Trophoblast cell (in vitro differentiated cells and primary cell): Measurements from ENCODE around the gene IVNS1ABP.

ENCODE experiments used
- DNase-seq, 2 donors: peaks; one replicate each; pipeline ENCODE4 v3.0.0-alpha.2; 2016
- H2AFZ ChIP-seq: 2 replicates; pipeline ENCODE4 v1.6.1; 2013; ENCODE audit warnings: low read length, moderate library complexity, mild to moderate bottlenecking; ENCODE audit not compliant: insufficient read depth, poor library complexity
- H2AK5ac ChIP-seq: 2 replicates; pipeline ENCODE4 v1.6.1; 2013; ENCODE audit warnings: mild to moderate bottlenecking, low read length
- H2BK120ac ChIP-seq: 2 replicates; pipeline ENCODE4 v1.6.1; 2013; ENCODE audit warnings: low read length, mild to moderate bottlenecking, moderate library complexity; ENCODE audit not compliant: insufficient read depth, poor library complexity
- H2BK12ac ChIP-seq: 2 replicates; pipeline ENCODE4 v1.6.1; 2013; ENCODE audit warnings: mild to moderate bottlenecking, low read length, moderate library complexity
- H2BK5ac ChIP-seq: 2 replicates; pipeline ENCODE4 v1.6.1; 2013; ENCODE audit warnings: low read length, low read depth, moderate library complexity, mild to moderate bottlenecking; ENCODE audit not compliant: poor library complexity
- H3K14ac ChIP-seq: 2 replicates; pipeline ENCODE4 v1.6.1; 2013; ENCODE audit warnings: mild to moderate bottlenecking, low read length
- H3K18ac ChIP-seq: 2 replicates; pipeline ENCODE4 v1.6.1; 2013; ENCODE audit warnings: mild to moderate bottlenecking, low read length
- H3K23ac ChIP-seq: 2 replicates; pipeline ENCODE4 v1.6.1; 2013; ENCODE audit warnings: low read length
- H3K27ac ChIP-seq: 2 replicates; pipeline ENCODE4 v1.5.1; 2013; ENCODE audit warnings: low read depth, mild to moderate bottlenecking, inconsistent platforms, low read length, moderate library complexity
- H3K27me3 ChIP-seq: 2 replicates; pipeline ENCODE4 v1.6.1; 2013; ENCODE audit warnings: inconsistent platforms, mild to moderate bottlenecking, low read length, moderate library complexity; ENCODE audit not compliant: insufficient read depth
- H3K36me3 ChIP-seq, 2 experiments: 1 replicate in 1 of 2; 2 replicates in 1 of 2; pipeline ENCODE4 v1.6.1; 2013; ENCODE audit warnings: low read length in 2 of 2, mild to moderate bottlenecking in 2 of 2, moderate library complexity in 1 of 2; ENCODE audit not compliant: insufficient read depth in 2 of 2, control insufficient read depth in 1 of 2
- H3K4ac ChIP-seq: 2 replicates; pipeline ENCODE4 v1.6.1; 2013; ENCODE audit warnings: low read depth, mild to moderate bottlenecking, low read length, moderate library complexity
- H3K4me1 ChIP-seq, 2 experiments: 1 replicate in 1 of 2; 2 replicates in 1 of 2; pipeline ENCODE4 v1.6.1; 2013; ENCODE audit warnings: low read length in 2 of 2, mild to moderate bottlenecking in 2 of 2, moderate library complexity in 1 of 2; ENCODE audit not compliant: insufficient read depth in 2 of 2, control insufficient read depth in 1 of 2
- H3K4me2 ChIP-seq: 2 replicates; pipeline ENCODE4 v1.6.1; 2013; ENCODE audit warnings: inconsistent platforms, mild to moderate bottlenecking, low read length, moderate library complexity
- H3K4me3 ChIP-seq: 2 replicates; pipeline ENCODE4 v1.5.1; 2013; ENCODE audit warnings: mild to moderate bottlenecking, low read depth, low read length, inconsistent platforms
- H3K79me1 ChIP-seq: one replicate; pipeline ENCODE4 v1.6.1; 2013; ENCODE audit warnings: low read length
- H3K79me2 ChIP-seq: 2 replicates; pipeline ENCODE4 v1.6.1; 2013; ENCODE audit warnings: low read length, mild to moderate bottlenecking; ENCODE audit not compliant: control insufficient read depth, insufficient read depth, poor library complexity
- H3K9ac ChIP-seq: 2 replicates; pipeline ENCODE4 v1.6.1; 2013; ENCODE audit warnings: mild to moderate bottlenecking, low read length
- H3K9me3 ChIP-seq: 2 replicates; pipeline ENCODE4 v1.6.1; 2013; ENCODE audit warnings: low read depth, mild to moderate bottlenecking, control low read depth, inconsistent platforms, low read length; ENCODE audit not compliant: insufficient read depth
- H4K12ac ChIP-seq: 2 replicates; pipeline ENCODE4 v1.6.1; 2013; ENCODE audit warnings: low read depth, mild to moderate bottlenecking, low read length, moderate library complexity
- H4K8ac ChIP-seq: 2 replicates; pipeline ENCODE4 v1.6.1; 2013; ENCODE audit warnings: low read depth, mild to moderate bottlenecking, low read length, moderate library complexity
- H4K91ac ChIP-seq: one replicate; pipeline ENCODE4 v1.6.1; 2013; ENCODE audit warnings: low read depth, mild to moderate bottlenecking, low read length, moderate library complexity
- WGBS: extraction: QIAGEN DNeasy Blood & Tissue Kit; methylation state at CpG from one replicate; pipeline ENCODE4 v1.1.7; 2013; ENCODE audit warnings: missing lambda C conversion rate; ENCODE audit not compliant: insufficient read length, insufficient coverage; ENCODE audit errors: extremely low coverage; 5-methylcytosine and 5-hydroxymethylcytosine counted together

IVNS1ABP gene

GRCh38 chr1:185279571-185279970 lies 37.5 kb downstream of the IVNS1ABP start:
- Histone ChIP-seq H2BK5ac (no peak overlapping the region), H3K27me3 (no peaks in the 10 kb centered on the region), H3K79me2 (no peaks in the 10 kb centered on the region), H2BK120ac (no peak overlapping the region), H2AFZ (no peak overlapping the region), H3K79me1 (peaks cover 2% of the 10 kb centered on the region), H3K18ac (no peak overlapping the region), H2AK5ac (no peak overlapping the region), H3K36me3 (no peaks in the 10 kb centered on the region), H3K4me3 (no peak overlapping the region), H3K14ac (no peak overlapping the region), H3K27ac (no peak overlapping the region), H4K12ac (no peak overlapping the region), H4K8ac (no peak overlapping the region), H3K9ac (no peak overlapping the region), H3K4me1 (peaks cover 0 to 3% of the 10 kb centered on the region in 2 experiments), H3K9me3 (no peaks in the 10 kb centered on the region), H3K23ac (no peak overlapping the region), H4K91ac (no peak overlapping the region), H2BK12ac (no peak overlapping the region), H3K4me2 (no peak overlapping the region), H3K4ac (no peak overlapping the region)
- DNase-seq: no peak

DNA sequence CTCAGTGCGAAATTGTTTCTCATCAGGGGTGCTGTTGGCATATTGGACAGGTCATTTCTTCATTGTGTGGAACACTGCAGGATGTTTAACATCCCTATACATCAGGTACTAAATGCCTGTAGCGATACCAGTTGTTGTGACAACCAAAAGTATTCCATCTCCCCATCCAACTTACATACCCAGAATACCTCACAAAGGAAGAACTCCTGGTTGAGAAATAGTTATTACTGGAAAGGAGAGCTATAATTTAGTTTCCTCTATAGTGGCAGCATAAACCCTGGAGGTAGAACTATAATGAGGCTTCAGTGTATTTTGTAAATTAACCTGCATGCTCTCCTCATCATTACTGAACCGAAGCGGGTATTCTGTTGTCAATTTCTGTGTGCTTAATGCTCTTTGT lies 45.1 kb downstream of the IVNS1ABP start:
- H2AK5ac ChIP-seq: no peak overlapping the region
- H4K8ac ChIP-seq: no peak overlapping the region
- H3K27me3 ChIP-seq: no peaks in the 10 kb centered on the region
- DNase-seq: peak; percentile 47 to 87
- WGBS: no CpG with 5 or more reads among the region's 4 CpGs
- no peak overlapping the region for H3K18ac ChIP-seq
- H2BK120ac ChIP-seq: no peak overlapping the region
- H3K4me2 ChIP-seq: no peak overlapping the region
- H3K4ac ChIP-seq: no peak overlapping the region
- no peak overlapping the region for H2BK12ac ChIP-seq
- H3K9me3 ChIP-seq: no peaks in the 10 kb centered on the region
- no peak overlapping the region for H3K4me3 ChIP-seq
- no peaks in the 10 kb centered on the region for H3K4me1 ChIP-seq
- no peaks in the 10 kb centered on the region for H3K79me2 ChIP-seq
- H4K12ac ChIP-seq: no peak overlapping the region
- no peaks in the 10 kb centered on the region for H3K79me1 ChIP-seq
- no peak overlapping the region for H3K14ac ChIP-seq
- no peak overlapping the region for H2AFZ ChIP-seq
- no peak overlapping the region for H3K23ac ChIP-seq
- no peak overlapping the region for H3K27ac ChIP-seq
- no peak overlapping the region for H3K9ac ChIP-seq
- H2BK5ac ChIP-seq: no peak overlapping the region
- H4K91ac ChIP-seq: no peak overlapping the region
- no peaks in the 10 kb centered on the region for H3K36me3 ChIP-seq

GRCh38 chr1:185268352-185268751 lies 48.7 kb downstream of the IVNS1ABP start:
- no peak overlapping the region for H3K18ac ChIP-seq
- no peak overlapping the region for H3K27ac ChIP-seq
- no peak overlapping the region for H2AK5ac ChIP-seq
- H2BK5ac ChIP-seq: no peak overlapping the region
- H4K91ac ChIP-seq: no peak overlapping the region
- DNase-seq: no peak
- H4K12ac ChIP-seq: no peak overlapping the region
- no peak overlapping the region for H3K14ac ChIP-seq
- no peak overlapping the region for H3K4ac ChIP-seq
- H3K9me3 ChIP-seq: no peaks in the 10 kb centered on the region
- H3K23ac ChIP-seq: no peak overlapping the region
- H2AFZ ChIP-seq: no peak overlapping the region
- no peaks in the 10 kb centered on the region for H3K79me1 ChIP-seq
- H2BK12ac ChIP-seq: no peak overlapping the region
- no peaks in the 10 kb centered on the region for H3K36me3 ChIP-seq
- no peaks in the 10 kb centered on the region for H3K79me2 ChIP-seq
- no peak overlapping the region for H3K4me2 ChIP-seq
- H3K9ac ChIP-seq: no peak overlapping the region
- H3K4me3 ChIP-seq: no peak overlapping the region
- no peaks in the 10 kb centered on the region for H3K4me1 ChIP-seq
- no peak overlapping the region for H2BK120ac ChIP-seq
- no peak overlapping the region for H4K8ac ChIP-seq
- no CpG with 5 or more reads among the region's 2 CpGs for whole genome bisulfite sequencing
- no peaks in the 10 kb centered on the region for H3K27me3 ChIP-seq

- Histone ChIP-seq H3K4ac (no peak overlapping the region), H3K27me3 (no peaks in the 10 kb centered on the region), H2BK120ac (no peak overlapping the region), H3K23ac (no peak overlapping the region), H3K9me3 (no peaks in the 10 kb centered on the region), H3K79me2 (no peaks in the 10 kb centered on the region), H3K27ac (no peak overlapping the region), H3K79me1 (no peaks in the 10 kb centered on the region), H2AFZ (no peak overlapping the region), H2AK5ac (no peak overlapping the region), H2BK5ac (no peak overlapping the region), H3K36me3 (no peaks in the 10 kb centered on the region), H3K14ac (no peak overlapping the region), H2BK12ac (no peak overlapping the region), H4K8ac (no peak overlapping the region), H3K4me3 (no peak overlapping the region), H3K18ac (no peak overlapping the region), H3K4me1 (no peaks in the 10 kb centered on the region), H3K4me2 (no peak overlapping the region), H4K91ac (no peak overlapping the region), H4K12ac (no peak overlapping the region), H3K9ac (no peak overlapping the region)
- no peak for DNase-seq
Measured at GRCh38 chr1:185267701-185268100, 49.3 kb downstream of the IVNS1ABP start.

GRCh38 chr1:185267301-185267700 lies 49.7 kb downstream of the IVNS1ABP start:
- H2BK120ac ChIP-seq: no peak overlapping the region
- no peaks in the 10 kb centered on the region for H3K79me1 ChIP-seq
- H3K9me3 ChIP-seq: no peaks in the 10 kb centered on the region
- H3K27me3 ChIP-seq: no peaks in the 10 kb centered on the region
- no peak for DNase-seq
- H3K4me2 ChIP-seq: no peak overlapping the region
- no peak overlapping the region for H3K18ac ChIP-seq
- no peak overlapping the region for H2BK5ac ChIP-seq
- H4K91ac ChIP-seq: no peak overlapping the region
- no peak overlapping the region for H3K4me3 ChIP-seq
- no peak overlapping the region for H3K9ac ChIP-seq
- H3K4me1 ChIP-seq: no peaks in the 10 kb centered on the region
- no peak overlapping the region for H3K4ac ChIP-seq
- H4K8ac ChIP-seq: no peak overlapping the region
- no peak overlapping the region for H3K14ac ChIP-seq
- H2AK5ac ChIP-seq: no peak overlapping the region
- H3K36me3 ChIP-seq: no peaks in the 10 kb centered on the region
- H3K27ac ChIP-seq: no peak overlapping the region
- WGBS: no CpG with 5 or more reads among the region's 3 CpGs
- H3K23ac ChIP-seq: no peak overlapping the region
- H4K12ac ChIP-seq: no peak overlapping the region
- no peaks in the 10 kb centered on the region for H3K79me2 ChIP-seq
- H2BK12ac ChIP-seq: no peak overlapping the region
- H2AFZ ChIP-seq: no peak overlapping the region
